NCI-H1930 (cell line): Measurements from ENCODE around the gene MAP6.
"Not testable (repeated sequence)": the region's sequence is repeated elsewhere in the genome, so short reads cannot be mapped to it uniquely, and the experiment has no call there.

Experiments
- DNase-seq, 2 experiments: peaks; one replicate each; lab custom pipeline; 2025; lab: John Stamatoyannopoulos, UW

The MAP6 gene

DNA sequence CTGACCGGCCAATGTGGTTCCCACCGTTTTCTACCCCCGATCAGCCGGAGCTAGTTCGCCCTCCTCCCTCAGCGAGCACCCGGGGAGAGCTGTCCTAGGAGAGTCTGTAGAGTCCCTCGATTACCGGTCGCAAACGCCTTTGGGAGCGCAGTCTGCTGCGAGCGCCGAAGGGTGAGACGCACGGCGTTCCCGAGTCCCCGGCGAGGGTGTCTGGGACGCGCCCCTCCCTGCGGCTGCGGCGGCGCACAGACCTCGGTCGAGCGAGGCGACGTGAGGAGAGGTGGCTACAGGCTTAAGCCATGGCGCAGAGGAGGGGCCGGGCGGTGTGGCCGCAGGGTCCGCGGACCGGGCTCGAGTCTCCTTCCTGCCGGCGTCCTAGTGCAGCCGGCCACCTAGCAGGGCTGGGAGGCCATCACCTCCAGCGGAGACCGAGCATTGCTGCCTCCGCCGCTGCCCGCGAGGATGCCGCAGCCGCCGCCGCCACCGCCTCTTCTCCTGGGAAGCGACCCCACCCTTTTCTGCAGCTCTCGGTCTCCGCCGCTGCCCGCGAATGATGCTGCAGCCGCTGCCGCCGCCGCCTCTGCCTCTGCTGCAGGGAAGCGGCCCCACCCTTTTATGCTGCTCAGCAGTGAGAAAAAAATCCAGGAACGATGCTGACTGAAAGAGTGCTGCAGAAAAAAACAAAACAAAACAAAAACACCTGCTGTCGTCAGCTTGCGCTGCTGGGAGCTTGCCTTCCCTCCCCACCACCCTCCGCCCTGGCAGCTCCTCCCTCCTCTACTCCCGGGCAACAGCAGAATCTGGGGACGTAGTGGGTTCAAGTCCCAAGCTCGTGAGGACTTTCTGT is at the start of gene MAP6:
MAP6 (minus strand) TSS at position 588 of the 847 bp plus-strand sequence. CDS start 669 bp downstream, outside the sequence.
- peak; percentile 55 to 62 for DNase-seq

DNA sequence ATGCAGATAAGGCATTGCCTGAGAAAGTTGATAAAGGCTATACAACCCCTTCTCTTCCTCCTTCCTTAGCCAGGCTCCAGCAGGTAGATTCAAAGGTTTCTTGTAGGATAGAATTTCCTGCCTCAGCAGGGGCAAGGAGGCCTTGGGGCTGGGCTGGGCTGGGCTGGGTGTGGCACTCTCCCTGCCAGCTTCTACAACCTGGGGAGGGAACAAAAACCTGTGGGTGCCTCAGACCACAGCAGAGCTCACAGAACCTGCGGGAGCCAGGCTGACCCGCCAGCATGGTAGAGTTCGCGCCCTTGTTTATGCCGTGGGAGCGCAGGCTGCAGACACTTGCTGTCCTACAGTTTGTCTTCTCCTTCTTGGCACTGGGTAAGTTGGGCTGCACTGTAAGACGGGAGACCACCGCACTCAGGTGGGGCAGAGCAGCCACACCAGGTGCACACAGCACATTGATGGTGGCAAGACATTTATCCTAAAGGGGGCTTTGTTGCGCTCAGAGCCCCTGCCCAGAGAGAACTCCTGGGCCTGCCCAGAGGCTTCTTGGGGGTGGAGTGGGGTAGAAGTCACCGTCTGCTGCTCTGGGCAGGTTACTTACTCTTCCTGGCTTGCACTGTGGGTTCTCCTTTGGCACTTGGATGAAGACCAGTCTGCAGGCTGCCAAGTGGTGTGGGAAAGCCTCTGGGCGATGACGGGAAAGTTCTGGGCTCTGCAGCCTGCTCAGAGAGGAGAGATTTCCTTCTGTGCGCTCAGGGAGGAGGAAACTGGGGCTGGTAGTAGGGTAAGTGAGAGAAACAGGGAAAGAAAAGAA is 49.0 kb upstream of the MAP6 start, which contains the start of gene MOGAT2:
MOGAT2 (plus strand) TSS at position 231 of the 811 bp plus-strand sequence; CDS start at position 282, 51 bp downstream.
- no peak for DNase-seq

DNA sequence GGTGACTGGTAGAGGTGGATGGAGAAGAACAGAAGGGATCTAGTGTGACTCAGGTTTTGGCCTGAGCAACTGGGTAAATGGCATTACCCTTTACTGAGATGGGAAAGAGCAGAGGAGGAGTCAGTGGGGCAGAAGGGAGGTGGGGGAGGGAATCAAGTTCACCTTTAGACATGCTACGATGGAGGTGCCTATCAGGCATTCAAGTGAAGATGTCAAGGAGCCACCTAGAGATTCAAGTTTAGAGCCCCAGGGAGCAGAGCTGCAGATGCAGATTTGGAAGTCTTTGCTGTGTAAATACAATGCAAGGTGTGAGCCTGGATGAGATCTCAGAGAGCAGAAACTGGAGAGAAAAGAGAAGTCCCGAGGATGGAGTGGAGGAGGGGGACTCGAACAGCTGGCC is 47.8 kb upstream of the MAP6 start:
- no peak for DNase-seq

DNA sequence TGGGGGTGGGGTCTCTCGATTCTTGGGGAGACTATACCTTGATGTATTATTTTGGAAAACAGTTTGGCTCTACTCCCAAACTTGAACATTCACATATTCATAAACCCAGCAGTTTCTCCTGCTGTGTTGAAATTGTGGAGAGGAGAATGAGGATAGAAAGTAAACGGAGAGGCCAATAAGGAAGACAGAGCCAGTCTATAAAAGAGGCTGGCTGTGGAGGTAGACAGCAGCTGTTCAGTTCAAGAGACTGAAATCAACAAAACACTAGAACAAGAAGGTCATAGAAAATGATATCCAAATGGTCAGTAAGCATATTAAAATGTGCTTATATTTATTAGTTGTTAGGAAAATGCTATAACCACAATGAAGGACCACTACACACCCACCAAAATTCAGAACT is 46.9 kb upstream of the MAP6 start:
- no peak for DNase-seq

DNA sequence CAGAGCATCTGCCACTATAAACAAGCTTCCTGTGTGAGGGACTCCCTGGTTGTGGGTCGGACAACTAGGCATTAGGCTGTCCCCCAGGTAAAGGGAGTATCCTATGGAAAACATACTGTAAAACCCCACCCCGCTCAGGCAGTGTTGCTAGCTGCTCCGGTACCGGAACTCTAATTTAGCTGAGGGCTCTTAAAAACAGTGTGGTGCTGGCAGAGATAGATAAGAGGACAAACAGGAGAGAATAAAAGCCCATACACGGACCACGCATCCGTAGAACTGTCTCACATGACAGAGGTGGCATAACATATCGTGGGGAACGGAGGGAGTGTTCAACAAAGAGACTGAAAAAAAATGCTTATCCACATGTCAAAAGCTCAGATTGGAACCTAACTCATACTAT is 45.4 kb upstream of the MAP6 start:
- no peak for DNase-seq

DNA sequence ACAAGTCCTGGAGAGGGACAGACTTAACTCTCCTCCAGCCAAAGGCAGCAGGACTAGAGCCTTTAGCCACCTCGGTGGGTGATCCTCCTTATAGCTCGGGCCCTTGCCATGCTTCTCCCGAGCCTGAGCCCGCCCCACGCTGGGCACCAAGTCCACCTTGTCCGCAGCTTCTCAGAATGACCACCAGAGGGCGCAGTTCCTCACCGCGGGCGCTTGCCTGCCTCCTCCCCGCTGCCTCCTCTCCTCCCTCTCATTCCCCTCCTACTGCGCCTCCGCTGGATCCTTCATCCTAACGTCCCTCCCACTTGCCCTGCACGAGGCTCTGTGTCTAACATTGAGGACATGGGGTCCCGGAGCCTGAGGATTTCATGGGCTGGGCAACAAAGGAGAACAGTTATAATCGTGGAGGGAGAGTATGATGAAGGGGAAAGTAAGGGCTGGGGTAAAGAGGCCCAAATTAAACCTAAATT is 37.5 kb upstream of the MAP6 start:
- peak; percentile 62 to 70 for DNase-seq

DNA sequence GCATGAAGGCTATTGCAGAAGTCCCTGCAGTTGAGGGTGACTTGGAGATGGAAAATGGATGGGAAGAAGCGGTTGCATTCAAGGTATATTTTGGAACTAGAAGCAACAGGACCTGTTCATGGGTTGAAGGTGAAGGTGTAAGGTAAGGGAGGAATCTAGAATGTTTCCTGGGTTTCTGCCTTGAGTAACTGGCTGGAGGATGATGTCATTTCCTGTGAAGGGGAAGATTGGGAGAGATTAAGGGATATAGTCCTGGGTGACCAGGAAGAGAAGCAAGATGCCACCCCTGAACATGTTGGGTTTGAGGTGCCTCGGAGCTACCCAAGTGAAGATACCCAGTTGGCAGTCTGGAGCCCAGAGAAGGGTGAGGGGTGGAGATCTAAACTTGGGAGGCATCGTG is 36.7 kb upstream of the MAP6 start:
- no peak for DNase-seq

DNA sequence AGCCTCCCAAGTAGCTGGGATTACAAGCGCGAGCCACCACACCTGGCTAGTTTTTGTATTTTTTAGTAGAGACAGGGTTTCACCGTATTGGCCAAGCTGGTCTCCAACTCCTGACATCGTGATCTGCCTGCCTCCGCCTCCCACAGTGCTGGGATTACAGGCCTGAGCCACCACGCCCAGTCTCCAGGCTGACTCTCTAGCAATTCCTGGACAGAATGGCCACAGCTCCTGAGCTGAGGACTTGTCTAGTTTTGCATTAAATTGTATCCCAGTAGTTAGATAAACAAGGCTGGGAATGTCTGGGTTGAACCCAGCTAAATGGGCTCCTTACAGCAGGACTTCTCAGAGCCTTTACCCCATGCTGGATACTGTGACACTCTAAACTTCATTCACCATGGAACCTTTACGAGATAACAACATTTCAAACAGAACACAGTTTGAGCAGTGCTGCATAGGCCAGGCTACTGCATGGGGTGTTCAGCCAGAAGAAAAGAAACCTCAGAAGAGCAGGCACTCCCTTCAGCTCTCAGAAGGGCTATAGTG is 34.9 kb upstream of the MAP6 start:
- no peak for DNase-seq

DNA sequence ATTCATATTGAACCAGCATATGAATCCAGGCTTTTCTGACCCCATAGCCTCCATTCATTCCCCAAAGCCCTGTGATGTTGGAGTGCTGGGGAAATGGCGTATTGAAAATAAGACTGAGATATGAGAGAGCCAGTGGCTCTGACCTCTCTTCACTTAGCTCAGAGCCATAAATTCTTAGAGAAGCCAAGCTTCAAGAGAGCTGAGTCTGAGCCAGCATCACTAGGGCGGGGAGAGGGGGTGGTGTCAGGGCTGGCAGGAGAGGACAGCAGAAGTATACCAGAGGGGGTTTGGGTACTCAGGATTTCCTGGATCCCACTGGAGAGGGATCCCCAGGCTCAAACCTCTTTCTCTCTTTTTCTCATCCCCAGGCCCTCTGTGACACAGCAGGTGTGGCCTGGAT is 32.1 kb upstream of the MAP6 start:
- DNase-seq: no peak

DNA sequence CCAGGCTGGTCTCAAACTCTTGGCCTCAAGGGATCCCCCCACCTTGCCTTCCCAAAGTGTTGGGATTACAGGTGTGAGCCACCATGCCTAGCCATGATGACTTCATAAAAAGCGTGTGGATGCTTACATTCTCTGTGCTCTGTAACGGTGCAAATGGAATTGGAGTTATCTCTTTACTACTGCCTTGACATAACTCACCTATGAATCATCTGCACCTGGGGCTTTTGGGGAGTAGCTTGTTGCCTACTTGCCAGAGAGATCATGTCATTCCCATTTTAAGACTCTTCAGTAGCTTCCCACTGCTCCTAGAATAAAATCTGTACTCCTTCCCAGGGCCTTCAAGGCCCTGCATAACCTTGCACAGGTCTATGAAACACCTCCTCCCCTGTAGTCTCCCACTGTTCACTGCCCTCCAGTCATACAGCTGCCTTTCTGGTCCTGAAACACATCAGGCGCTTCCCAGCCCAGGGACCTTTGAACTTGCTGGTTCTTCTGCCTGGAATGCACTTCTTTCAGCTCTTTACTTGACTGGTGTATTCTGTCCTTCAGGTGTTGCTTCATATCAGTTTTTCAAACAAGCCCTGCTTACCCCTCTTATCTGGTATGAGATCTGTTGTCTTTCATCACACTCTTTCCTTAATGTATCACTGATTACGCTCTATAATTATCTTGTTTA is 29.2 kb upstream of the MAP6 start:
- DNase-seq: no peak

DNA sequence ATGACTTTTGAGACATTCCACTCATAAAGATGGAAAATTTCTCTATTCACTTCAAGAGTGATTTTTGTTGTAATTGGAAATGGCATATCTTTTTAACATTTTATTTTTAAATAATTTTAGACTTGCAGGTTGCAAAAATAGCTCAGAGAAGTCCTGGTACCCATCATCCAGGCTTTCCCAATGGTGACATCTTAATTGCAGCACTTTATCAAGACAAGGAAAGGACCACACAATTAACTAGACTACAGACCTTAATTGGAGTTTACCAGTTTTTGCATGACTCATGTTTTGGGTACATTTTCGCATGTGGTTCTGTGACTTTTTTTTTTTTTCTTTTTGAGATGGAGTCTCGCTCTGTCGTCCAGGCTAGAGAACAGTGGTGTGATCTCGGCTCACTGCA is 23.0 kb upstream of the MAP6 start:
- DNase-seq: no peak

DNA sequence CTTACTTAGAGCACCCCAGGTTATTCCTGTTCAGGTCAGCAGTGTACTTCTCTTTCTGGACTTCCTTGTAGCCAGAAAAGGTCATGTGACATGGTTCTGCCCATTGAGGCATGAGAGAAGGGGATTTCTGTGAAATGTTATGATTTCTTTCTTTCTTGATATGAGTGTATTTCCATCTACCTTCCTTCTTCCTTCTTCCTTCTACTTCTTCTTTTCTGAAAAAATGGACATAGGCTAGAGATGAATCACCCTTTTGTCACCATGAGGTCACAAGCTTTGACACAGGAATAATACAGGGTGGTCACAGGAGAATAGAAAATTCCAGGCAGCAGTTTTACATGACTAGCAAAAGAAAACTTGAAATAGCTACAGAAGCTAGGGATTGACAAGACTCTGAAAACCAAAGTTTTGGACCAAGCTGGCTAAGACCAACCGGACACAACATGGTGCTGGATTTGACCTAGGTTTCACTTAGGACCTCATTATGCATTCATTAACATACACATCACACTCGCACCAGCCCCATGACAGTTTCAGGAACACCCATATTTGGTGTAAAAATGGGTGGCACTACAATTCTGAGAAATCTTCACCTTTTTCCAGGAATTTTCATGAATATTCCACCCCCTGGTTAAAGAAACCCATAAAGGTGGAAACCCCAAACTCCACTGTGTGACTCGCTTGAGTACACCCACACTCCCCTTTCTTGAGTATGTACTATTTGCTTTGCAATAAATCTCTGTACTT is 21.2 kb upstream of the MAP6 start:
- no peak for DNase-seq

DNA sequence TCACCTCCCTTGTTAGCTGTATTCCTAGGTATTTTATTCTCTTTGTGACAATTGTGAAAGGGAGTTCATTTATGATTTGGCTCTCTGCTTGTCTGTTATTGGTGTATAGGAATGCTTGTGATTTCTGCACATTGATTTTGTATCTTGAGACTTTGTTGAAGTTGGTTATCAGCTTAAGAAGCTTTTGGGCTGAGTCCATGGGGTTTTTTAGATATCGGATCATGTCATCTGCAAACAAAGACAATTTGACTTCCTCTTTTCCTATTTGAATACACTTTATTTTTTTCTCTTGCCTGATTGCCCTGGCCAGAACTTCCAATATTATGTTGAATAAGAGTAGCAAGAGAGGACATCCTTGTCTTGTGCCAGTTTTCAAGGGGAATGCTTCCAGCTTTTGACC is 15.0 kb upstream of the MAP6 start:
- not testable (repeated sequence) for DNase-seq

DNA sequence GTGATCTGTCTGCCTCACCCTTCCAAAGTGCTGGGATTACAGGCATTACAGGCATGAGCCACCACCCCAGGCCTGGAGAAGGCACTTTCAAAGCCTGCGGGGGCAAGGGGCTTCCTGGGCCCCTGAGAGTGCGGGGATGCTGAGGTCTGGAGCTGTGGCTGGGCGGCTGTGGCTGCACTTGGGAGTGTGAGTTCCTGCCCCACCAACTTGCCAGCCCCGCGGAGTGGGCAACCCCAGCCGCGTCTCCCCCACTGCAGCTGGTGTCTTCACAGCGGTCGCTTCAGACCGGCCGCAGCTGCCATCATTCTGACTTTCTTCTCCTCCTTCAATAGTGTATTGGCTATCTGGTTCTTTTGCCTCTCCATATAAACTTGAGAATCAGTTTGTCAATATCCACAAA is 10.7 kb upstream of the MAP6 start:
- DNase-seq: no peak

DNA sequence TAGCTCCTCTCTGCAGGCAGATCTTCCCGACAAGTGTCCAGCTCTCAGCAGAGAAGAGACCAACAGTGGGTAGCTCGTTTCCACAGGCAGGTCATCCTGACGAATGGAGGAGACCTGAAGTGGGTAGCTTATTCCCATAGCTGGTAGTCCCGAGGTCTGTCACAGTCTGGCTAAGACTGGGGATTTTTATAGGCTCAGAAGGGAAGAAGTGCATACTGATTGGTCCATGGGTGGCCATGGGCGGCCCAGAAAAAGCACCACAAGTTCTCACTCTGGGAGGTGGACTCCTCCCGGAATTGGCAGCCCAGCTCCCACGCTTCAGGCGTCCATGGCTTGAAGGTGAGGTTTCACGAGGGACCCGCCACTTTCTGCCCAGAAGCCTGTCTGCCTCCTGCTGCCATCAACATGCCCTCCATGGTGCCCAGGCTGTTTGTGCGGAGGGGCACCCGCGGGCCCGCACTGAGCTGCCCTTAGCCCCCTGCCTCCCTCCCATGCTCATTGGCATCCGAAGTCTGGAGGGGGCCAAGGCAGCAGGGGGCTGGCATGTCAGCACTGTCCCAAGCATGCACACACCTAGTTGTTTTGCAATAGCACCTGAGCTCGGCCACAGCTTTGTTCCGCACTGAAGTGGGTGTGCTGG is 9.9 kb upstream of the MAP6 start:
- DNase-seq: no peak

DNA sequence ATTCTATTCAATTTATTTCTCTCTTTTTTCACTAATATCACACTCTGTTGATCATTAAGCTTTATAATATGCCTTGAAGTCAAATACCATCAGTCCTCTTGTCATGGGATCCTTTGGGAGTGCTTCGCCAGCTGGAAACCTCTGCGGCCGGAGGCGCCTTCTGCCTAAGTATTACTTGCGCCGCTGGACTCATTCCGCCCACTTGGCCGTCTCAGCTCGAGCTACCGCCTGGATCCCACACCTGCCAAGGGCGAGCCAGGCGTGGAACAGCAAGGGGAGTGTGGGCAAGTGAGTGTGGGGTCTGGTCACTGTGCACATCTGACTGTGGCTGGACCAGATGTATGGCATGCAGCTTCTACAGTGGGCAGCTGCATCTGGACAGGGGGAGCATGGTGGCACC is 9.1 kb upstream of the MAP6 start:
- no peak for DNase-seq

DNA sequence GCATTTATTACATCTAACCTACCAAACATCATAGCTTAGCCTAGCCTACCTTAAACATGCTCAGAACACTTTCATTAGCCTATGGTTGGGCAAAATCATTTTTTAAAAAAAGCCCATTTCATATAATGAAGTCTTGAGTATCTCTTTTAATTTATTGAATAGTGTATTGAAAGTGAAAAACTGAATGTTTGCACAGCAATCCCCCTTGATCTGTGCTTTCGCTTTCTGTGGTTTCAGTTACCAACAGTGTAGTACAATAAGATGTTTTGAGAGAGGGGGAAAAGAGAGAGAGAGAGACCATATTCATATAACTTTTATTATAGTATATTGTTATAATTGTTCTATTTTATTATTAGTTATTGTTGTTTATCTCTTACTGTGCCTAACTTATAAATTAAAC is 8.4 kb upstream of the MAP6 start:
- no peak for DNase-seq

DNA sequence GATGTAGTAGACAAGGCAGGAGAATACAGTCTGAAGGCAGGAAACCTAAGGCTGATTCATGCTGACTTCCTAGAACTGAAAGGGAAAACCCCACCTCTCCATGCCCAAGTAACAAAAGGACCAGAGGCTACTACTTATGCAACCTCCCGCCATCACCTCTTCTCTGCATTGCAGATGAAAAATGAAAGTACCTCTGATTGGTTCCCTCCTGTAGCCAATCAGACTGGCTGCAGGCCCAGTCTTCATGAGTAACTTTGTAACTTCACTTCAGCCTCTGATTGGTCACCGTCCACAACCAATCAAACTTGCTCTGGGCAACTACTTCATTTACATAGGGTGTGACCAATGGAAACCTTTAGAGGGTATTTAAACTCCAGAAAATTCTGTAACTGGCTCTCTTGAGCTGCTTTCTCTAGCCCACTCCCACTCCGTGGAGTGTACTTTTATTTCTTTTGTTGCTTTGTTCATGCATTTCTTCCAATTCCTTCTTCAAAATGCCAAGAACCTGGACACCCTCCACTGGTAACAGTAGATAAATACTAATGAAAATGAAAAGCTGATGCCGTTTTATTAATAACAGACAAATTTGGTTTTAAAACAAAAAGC is 5.2 kb upstream of the MAP6 start:
- no peak for DNase-seq

DNA sequence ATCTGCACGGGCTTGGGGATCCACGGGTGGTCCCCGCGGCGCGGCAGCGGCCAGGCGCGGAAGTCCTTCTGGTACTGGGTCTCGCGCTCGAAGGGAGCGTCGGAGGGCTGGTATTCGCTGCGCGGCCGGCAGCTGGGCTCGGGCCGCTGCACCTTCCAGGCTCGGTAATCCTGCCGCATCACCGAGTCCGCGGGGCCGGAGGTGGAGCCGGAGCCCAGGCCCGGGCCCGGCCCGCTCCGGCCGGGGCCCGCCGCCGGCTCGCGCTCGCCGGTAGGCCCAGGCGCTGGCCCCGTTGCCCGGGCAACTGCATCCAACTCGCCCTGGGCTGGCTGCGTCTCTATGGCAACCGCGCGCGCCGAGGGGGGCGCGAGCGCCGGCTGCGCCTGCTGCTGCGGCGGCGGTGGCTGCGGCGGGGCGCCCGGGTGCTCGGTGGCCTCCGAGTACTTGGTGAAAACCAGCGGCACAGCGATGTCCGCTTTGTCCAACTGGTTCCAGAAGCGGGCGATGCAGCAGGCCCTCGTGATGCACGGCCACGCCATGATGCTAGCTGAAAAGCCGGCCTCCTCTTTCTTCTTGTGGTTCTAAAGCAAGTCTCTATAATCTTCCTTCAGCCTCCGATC is 897 bp downstream of the MAP6 start:
- peak; percentile 77 to 86 for DNase-seq

DNA sequence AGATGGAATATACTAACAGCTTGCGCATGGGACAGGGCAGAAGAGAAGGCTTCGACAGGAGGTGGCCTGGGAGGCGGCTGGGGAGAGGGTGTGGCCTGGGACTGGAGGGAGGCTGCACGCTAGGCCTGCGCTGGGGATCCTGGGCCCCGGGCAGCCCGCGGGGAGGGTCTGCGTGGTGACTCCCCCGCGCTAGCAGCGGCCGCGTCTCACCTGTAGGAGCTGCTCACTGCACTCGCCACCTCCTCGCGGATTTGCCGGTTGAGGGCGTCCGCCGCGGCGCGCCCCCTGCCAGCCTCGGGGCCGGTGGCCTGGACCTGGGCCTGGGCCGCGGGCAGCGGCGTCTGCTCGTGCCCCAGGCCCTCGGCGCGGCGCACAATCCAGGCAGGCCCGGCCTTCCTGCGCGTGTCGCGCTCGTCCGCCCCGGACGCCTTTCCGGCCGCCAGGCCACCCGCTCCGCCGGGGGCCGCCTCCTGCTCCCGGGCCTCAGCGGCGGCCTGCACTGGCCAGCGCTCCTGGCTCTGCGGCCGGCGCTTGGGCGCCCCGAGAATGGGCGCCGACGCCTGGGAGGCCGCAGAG is 1.5 kb downstream of the MAP6 start:
- DNase-seq: peak; percentile 58 to 78
